MM.1S (cell line): Measurements from ENCODE around the gene ANKRD44.

Source experiments
- DNase-seq: peaks from one replicate; pipeline ENCODE4 v3.0.0-alpha.2; 2015
- H2AFZ ChIP-seq: fragments of 300-600 bp; sonication (generic); 2 replicates; pipeline ENCODE4 v1.6.0; 2016; ENCODE audit warnings: antibody characterized with exemption, low read length
- H3F3A ChIP-seq: fragments of 300-600 bp; sonication (generic); 2 replicates; pipeline ENCODE4 v1.6.1; 2016; ENCODE audit warnings: mild to moderate bottlenecking, antibody characterized with exemption, low read length, moderate library complexity, mixed read lengths; ENCODE audit not compliant: insufficient read depth
- H3K27ac ChIP-seq: fragments of 300-600 bp; sonication (generic); 2 replicates; pipeline ENCODE4 v1.5.1; 2016; ENCODE audit warnings: mild to moderate bottlenecking, low read length
- H3K27me3 ChIP-seq: fragments of 300-600 bp; sonication (generic); replicated peaks from 2 replicates; pipeline ENCODE4 v1.6.0; 2016; ENCODE audit warnings: low read length; ENCODE audit not compliant: insufficient read depth
- H3K36me3 ChIP-seq: fragments of 300-600 bp; sonication (generic); replicated peaks from 2 replicates; pipeline ENCODE4 v1.6.1; 2016; ENCODE audit warnings: mild to moderate bottlenecking, low read length, mixed read lengths; ENCODE audit not compliant: insufficient read depth
- H3K4me1 ChIP-seq: fragments of 300-600 bp; sonication (generic); 2 replicates; pipeline ENCODE4 v1.6.1; 2016; ENCODE audit warnings: low read length, mixed read lengths
- H3K4me2 ChIP-seq: fragments of 300-600 bp; sonication (generic); 2 replicates; pipeline ENCODE4 v1.6.0; 2016; ENCODE audit warnings: low read depth, low read length
- H3K4me3 ChIP-seq: fragments of 300-600 bp; sonication (generic); 2 replicates; pipeline ENCODE4 v1.5.1; 2016; ENCODE audit warnings: low read length, mixed read lengths
- H3K79me2 ChIP-seq: fragments of 300-600 bp; sonication (generic); 2 replicates; pipeline ENCODE4 v1.6.1; 2016; ENCODE audit warnings: mixed run types, low read length, mixed read lengths
- H3K9ac ChIP-seq: fragments of 300-600 bp; sonication (generic); 2 replicates; pipeline ENCODE4 v1.6.1; 2016; ENCODE audit warnings: low read length, mixed read lengths
- H3K9me2 ChIP-seq: fragments of 300-600 bp; sonication (generic); replicated peaks from 2 replicates; pipeline ENCODE4 v1.6.1; 2016; ENCODE audit warnings: mild to moderate bottlenecking, low read length, mixed read lengths; ENCODE audit not compliant: insufficient read depth
- H3K9me3 ChIP-seq: fragments of 300-600 bp; sonication (generic); replicated peaks from 2 replicates; pipeline ENCODE4 v1.6.1; 2016; ENCODE audit warnings: mild to moderate bottlenecking, low read length, mixed read lengths; ENCODE audit not compliant: insufficient read depth
- H4K20me1 ChIP-seq: fragments of 300-600 bp; sonication (generic); 2 replicates; pipeline ENCODE4 v1.6.1; 2016; ENCODE audit warnings: mild to moderate bottlenecking, low read length, moderate library complexity, mixed read lengths; ENCODE audit not compliant: insufficient read depth
- CTCF ChIP-seq: fragments of 300-600 bp; sonication (generic); IDR thresholded peaks from 2 replicates; pipeline ENCODE4 v1.5.1; 2016; ENCODE audit warnings: antibody characterized with exemption, low read length, mixed read lengths
- EZH2 ChIP-seq: fragments of 300-600 bp; sonication (generic); optimal IDR thresholded peaks from 2 replicates; pipeline ENCODE3; 2017; ENCODE audit warnings: low read depth, mild to moderate bottlenecking, antibody characterized with exemption, low read length, mixed read lengths
- EZH2phosphoT487 ChIP-seq: fragments of 300-600 bp; sonication (generic); IDR thresholded peaks from 2 replicates; pipeline ENCODE4 v1.6.1; 2018; ENCODE audit warnings: antibody characterized with exemption, low read length

ANKRD44 gene

GRCh38 chr2:197090742-197091367, 219.7 kb downstream of the ANKRD44 start:
- Histone ChIP-seq H3K9ac (no peak overlapping the region), H3K4me3 (no peak overlapping the region), H3K9me3 (no peaks in the 10 kb centered on the region), H3K4me1 (no peaks in the 10 kb centered on the region), H3K9me2 (no peaks in the 10 kb centered on the region), H3F3A (no peaks in the 10 kb centered on the region), H4K20me1 (no peaks in the 10 kb centered on the region), H3K27ac (no peak overlapping the region), H2AFZ (no peak overlapping the region), H3K36me3 (no peaks in the 10 kb centered on the region), H3K79me2 (no peaks in the 10 kb centered on the region), H3K27me3 (no peaks in the 10 kb centered on the region), H3K4me2 (no peak overlapping the region)
- DNase-seq: no peak
- TF ChIP-seq EZH2 (no peak), CTCF (no peak), EZH2phosphoT487 (no peak)

GRCh38 chr2:197089655-197090054, 220.9 kb downstream of the ANKRD44 start:
- no peaks in the 10 kb centered on the region for H3K9me3 ChIP-seq
- H3K9ac ChIP-seq: no peak overlapping the region
- no peaks in the 10 kb centered on the region for H4K20me1 ChIP-seq
- H2AFZ ChIP-seq: no peak overlapping the region
- TF ChIP-seq EZH2phosphoT487 (no peak), CTCF (no peak), EZH2 (no peak)
- H3F3A ChIP-seq: no peaks in the 10 kb centered on the region
- H3K36me3 ChIP-seq: no peaks in the 10 kb centered on the region
- no peak overlapping the region for H3K4me3 ChIP-seq
- no peak for DNase-seq
- no peaks in the 10 kb centered on the region for H3K79me2 ChIP-seq
- no peak overlapping the region for H3K27ac ChIP-seq
- H3K27me3 ChIP-seq: no peaks in the 10 kb centered on the region
- no peak overlapping the region for H3K4me2 ChIP-seq
- H3K9me2 ChIP-seq: no peaks in the 10 kb centered on the region
- no peaks in the 10 kb centered on the region for H3K4me1 ChIP-seq

GRCh38 chr2:197088694-197089093, 221.9 kb downstream of the ANKRD44 start:
- Histone ChIP-seq H2AFZ (no peak overlapping the region), H3K4me2 (no peak overlapping the region), H3K79me2 (no peaks in the 10 kb centered on the region), H3K27me3 (no peaks in the 10 kb centered on the region), H3K4me3 (no peak overlapping the region), H4K20me1 (no peaks in the 10 kb centered on the region), H3F3A (no peaks in the 10 kb centered on the region), H3K9ac (no peak overlapping the region), H3K36me3 (no peaks in the 10 kb centered on the region), H3K9me3 (no peaks in the 10 kb centered on the region), H3K9me2 (no peaks in the 10 kb centered on the region), H3K4me1 (no peaks in the 10 kb centered on the region), H3K27ac (no peak overlapping the region)
- no peak for DNase-seq
- TF ChIP-seq EZH2phosphoT487 (no peak), EZH2 (no peak), CTCF (no peak)
